ENCODE data around the gene PRKG1.
"Not testable (repeated sequence)": the region's sequence is repeated elsewhere in the genome, so short reads cannot be mapped to it uniquely, and the experiment has no call there.

Gene PRKG1

GRCh38 chr10:51201947-51202346 lies 127.7 kb downstream of the PRKG1 start:
- ChIA-PET POLR2A (ENCODE audit: low non-redundant PET) (no interaction called here), CTCF (no interaction called here)
- DNase-seq (ENCODE audit: low spot score) = no peak
- no peak overlapping the region for H3K27ac ChIP-seq
- TF ChIP-seq, protein P1, sequence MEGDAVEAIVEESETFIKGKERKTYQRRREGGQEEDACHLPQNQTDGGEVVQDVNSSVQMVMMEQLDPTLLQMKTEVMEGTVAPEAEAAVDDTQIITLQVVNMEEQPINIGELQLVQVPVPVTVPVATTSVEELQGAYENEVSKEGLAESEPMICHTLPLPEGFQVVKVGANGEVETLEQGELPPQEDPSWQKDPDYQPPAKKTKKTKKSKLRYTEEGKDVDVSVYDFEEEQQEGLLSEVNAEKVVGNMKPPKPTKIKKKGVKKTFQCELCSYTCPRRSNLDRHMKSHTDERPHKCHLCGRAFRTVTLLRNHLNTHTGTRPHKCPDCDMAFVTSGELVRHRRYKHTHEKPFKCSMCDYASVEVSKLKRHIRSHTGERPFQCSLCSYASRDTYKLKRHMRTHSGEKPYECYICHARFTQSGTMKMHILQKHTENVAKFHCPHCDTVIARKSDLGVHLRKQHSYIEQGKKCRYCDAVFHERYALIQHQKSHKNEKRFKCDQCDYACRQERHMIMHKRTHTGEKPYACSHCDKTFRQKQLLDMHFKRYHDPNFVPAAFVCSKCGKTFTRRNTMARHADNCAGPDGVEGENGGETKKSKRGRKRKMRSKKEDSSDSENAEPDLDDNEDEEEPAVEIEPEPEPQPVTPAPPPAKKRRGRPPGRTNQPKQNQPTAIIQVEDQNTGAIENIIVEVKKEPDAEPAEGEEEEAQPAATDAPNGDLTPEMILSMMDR (conservative IDR thresholded peaks at IDR 0.05; ENCODE audit: low read depth) = no peak

DNA sequence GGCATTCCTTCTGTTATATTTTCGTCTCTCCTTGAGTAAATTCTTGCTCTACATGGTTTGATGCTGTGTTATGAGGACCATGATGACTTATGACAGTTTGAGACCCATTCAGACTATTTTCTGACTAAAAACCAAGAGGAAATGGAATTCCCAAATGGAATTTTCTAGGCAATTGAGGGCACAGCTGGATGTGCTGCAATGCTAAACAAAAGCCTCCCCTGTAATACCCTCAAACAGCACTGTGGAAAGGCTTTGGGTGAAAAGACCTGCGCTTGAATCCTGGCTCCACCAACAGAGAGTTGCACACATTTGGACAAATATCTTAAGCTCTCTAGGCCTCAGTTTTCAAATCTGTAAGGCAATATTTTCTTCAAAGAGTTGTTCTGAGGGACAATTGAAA lies 129.1 kb downstream of the PRKG1 start:
- H3K27ac ChIP-seq = no peak overlapping the region
- ChIA-PET POLR2A (ENCODE audit: low non-redundant PET) (no interaction called here), CTCF (no interaction called here)
- TF ChIP-seq, protein P1 (conservative IDR thresholded peaks at IDR 0.05; ENCODE audit: low read depth) = no peak
- no peak for DNase-seq (ENCODE audit: low spot score)

DNA sequence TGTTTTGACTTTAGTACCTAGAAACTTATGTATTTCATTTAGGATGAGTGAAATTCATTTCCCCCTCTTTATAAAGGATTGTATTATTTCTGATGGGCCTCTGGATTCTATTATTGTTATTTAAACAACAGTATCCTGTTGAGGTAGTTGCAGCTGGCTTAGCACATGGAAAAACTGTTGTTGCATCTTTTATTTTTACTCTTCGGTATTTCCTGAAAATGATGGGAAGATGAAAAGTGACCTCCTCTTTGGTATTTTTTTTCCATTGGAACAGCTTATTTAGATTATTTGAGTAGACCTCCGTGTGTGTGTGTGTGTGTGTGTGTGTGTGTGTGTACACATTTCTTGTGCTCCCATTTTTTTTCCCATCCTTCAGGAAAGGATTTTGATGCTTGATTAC lies 129.8 kb downstream of the PRKG1 start:
- no peak for DNase-seq (ENCODE audit: low spot score)
- H3K27ac ChIP-seq = no peak overlapping the region
- ChIA-PET CTCF (no interaction called here), POLR2A (ENCODE audit: low non-redundant PET) (no interaction called here)
- TF ChIP-seq, protein P1 (conservative IDR thresholded peaks at IDR 0.05; ENCODE audit: low read depth) = no peak

DNA sequence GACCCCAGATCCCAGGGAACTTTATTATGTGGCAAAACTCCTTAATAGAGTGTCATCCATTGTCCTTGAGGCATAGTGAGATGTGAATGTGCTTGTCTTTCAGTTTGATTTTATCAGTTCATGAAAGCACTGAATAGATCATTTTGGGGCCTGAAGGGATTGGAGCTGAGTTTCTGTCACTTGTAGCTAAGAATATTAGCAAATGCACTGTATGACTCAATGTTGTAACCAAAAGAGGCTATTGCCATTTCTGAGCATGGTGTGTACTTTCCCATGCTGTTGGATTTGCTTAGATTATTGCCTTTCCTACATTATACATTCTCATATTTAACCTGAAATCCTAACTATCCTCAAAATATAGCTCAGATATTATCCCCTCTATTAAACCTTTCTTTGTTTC lies 130.4 kb downstream of the PRKG1 start:
- TF ChIP-seq, protein P1 (conservative IDR thresholded peaks at IDR 0.05; ENCODE audit: low read depth) = no peak
- H3K27ac ChIP-seq = no peak overlapping the region
- ChIA-PET POLR2A (ENCODE audit: low non-redundant PET) (no interaction called here), CTCF (no interaction called here)
- DNase-seq (ENCODE audit: low spot score) = no peak

DNA sequence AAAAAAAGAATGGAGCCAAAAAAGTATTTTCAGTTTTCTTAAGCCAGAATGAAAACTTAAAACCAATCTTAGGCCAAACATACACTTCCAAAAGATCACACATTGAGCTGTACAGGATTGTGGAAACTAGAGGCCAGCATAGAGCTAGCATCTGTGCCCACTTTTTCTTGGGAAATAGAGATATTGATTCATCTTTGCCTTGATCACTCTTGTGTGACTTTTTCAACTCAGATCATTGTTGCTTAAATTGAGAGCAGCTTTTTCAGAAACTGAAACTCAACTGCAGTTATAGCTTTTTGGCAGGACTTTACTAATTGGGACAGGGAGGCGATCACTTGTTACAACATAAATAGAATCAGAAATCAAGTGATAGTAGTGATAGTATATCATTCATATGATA lies 132.2 kb downstream of the PRKG1 start:
- POLR2A ChIA-PET (ENCODE audit: low non-redundant PET) = no interaction called here
- CTCF ChIA-PET = interaction anchor here (0.6 kb wide), 1 partner anchor 409 kb away, joined by 3 read pairs; no protein-coding TSS in a partner anchor
- TF ChIP-seq, protein P1 (conservative IDR thresholded peaks at IDR 0.05; ENCODE audit: low read depth) = no peak
- no peak overlapping the region for H3K27ac ChIP-seq
- no peak for DNase-seq (ENCODE audit: low spot score)

GRCh38 chr10:51212937-51213336 lies 138.7 kb downstream of the PRKG1 start:
- DNase-seq (ENCODE audit: low spot score); POLR2A ChIA-PET (ENCODE audit: low non-redundant PET); CTCF ChIA-PET; H3K27ac ChIP-seq: not testable (repeated sequence)

- H3K27ac ChIP-seq = no peak overlapping the region
- no peak for DNase-seq (ENCODE audit: low spot score)
- CTCF ChIA-PET = no interaction called here
- POLR2A ChIA-PET (ENCODE audit: low non-redundant PET) = no interaction called here
- TF ChIP-seq, protein P1 (conservative IDR thresholded peaks at IDR 0.05; ENCODE audit: low read depth) = no peak
These were observed 140.2 kb downstream of the PRKG1 start for GRCh38 chr10:51214207-51215196.
